Activated CD4-positive, alpha-beta T cell treated with anti-CD3 and anti-CD28 coated beads, Interleukin-2, amount 50 U/mL, for 4 hours (primary cell): ENCODE measurements around the gene AP2S1.
"Not testable (repeated sequence)": the region's sequence is repeated elsewhere in the genome, so short reads cannot be mapped to it uniquely, and the experiment has no call there.

Experiments used
- DNase-seq, 2 experiments: peaks; one replicate each; pipeline ENCODE4 v3.0.0-alpha.2; 2020

Gene AP2S1

DNA sequence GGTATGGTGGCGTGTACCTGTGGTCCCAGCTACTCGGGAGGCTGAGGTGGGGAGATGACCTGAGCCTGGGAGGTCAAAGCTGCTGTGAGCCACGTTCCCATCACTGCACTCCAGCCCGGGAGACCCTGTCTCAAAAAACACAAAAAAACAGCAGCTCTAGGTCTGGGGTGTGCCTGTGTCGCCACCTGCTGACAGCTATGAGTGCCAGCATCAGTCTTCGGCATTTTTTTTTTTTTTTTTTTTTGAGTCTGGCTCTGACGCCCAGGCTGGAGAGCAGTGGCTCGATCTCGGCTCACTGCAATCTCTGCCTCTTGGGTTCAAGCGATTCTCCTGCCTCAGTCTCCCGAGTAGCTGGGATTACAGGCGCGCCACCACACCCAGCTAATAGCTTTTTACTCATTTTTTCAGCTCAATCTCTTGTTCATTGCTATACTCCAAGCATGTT lies 10.1 kb downstream of the AP2S1 start:
- peak; percentile 42 to 49 for DNase-seq

DNA sequence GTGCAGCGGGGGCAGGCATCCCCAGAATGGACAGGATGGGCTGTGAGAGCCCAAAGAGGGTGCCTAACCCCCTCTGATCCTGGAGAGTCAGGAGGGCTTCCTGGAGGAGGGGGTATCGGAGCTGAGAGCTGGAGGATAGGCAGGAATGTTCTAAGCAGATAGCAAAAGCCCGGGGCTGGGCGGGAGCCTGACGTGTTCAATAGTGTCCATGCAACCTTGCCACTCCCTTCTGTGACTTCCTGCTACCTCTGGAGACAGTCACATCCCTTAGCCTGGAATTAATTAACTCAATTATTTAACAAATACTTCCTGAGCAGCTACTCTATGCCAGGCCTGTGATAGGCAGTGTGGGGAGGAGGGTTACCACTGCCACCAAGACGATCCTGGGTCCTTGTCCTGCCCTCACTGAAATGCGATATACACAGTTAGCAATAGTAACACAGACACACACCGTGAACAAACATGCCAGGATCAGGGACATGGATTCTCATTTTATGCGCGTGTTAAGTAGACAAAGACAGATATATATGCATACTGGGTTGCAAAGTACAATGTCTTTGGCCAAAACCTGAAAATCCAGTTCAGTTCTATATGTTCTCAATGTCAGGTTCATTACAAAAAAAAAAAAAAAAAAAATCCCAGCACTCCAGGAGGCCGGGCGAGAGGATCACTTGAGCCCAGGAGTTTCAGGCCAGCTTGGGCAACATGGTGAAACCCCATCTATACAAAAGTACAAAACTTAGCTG lies 10.7 kb downstream of the AP2S1 start:
- DNase-seq: no peak

DNA sequence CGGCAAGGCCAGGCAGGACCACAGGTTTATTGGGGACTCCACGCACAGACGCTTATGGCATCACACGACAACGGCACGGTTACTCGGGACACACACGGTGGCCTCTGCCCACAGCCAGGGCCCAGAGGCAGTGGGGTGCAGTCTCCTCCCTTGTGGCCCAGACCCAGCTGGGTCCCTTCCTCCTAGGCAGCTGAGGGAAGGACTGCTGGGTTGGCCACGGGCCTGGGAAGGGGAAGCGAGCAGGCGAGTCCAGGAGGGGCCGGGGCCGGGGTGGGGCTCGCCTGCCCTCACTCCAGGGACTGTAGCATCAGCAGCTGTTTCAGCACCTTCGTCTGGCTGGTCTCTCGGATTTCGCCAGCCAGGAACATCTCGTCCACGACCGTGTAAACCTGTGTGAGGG lies 12.5 kb downstream of the AP2S1 start:
- DNase-seq: no peak

DNA sequence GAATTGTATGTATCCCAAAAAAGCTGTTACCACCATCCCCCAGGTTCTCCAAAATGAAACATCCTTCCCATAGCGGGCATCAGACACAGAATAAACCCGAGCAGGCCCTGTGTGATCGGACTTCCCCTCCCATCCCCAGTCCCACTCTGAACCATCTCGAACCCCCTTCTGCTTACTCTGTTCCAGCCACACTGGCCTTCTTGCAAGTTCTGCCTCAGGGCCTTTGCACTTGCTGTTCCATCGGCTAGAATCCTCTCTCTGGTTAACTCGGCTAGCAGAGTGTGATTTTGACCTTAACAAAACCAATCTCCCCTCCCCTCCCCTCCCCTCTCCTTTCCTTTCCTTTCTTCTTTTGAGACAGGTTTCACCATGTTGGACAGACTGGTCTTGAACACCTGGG lies 15.7 kb downstream of the AP2S1 start:
- no peak for DNase-seq

DNA sequence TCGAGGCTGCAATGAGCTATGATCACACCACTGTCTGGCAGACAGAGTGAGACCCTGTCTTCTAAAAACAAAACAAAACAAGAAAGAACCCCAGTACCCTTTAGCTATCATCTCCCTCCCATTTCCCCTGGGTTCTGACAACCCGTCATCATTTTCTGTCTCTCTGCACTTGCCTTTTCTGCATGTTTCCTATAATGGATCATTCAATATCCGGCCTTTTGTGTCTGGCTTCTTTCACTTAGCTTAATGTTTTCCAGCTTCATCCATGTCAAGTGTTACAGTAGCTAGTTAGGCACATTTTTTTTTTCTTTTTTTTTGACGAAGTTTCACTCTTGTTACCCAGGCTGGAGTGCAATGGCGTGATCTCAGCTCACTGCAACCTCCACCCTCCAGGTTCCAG lies 16.5 kb downstream of the AP2S1 start:
- DNase-seq: no peak

DNA sequence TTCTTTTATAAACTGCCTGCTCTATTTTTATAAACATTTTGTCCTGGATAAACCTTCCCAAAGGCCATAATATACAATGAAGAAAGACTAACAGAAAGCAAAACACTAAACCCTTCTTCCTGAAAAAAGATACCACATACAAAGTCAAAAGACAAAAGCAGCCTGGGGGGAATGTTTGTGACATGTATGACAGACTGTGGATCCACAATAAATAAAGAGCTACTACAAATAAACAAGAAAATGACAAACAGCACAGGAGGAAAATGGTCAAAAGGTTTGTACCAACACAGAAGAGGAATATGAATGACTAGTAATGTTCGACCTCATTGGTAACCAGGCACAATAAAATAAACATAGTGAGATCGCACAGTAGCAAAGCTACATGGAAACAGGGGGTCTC lies 19.8 kb downstream of the AP2S1 start:
- DNase-seq: no peak

DNA sequence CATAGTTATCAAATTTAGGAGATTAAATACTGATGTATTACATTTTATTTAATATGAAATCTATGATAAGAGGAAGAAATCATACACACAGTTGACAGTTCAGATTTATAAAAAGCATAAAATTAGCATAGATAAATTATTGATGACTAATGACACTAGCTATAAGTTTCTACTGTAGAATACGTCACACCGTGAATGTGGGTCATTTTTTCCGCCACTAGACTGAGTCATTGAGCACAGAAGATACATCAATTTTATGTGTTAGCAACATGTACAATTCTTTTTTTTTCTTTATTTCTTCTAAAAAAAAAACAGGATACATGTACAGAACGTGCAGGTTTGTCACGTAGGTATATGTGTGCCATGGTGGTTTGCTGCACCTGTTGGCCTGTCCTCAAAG lies 22.2 kb downstream of the AP2S1 start:
- DNase-seq: peak; percentile 68

DNA sequence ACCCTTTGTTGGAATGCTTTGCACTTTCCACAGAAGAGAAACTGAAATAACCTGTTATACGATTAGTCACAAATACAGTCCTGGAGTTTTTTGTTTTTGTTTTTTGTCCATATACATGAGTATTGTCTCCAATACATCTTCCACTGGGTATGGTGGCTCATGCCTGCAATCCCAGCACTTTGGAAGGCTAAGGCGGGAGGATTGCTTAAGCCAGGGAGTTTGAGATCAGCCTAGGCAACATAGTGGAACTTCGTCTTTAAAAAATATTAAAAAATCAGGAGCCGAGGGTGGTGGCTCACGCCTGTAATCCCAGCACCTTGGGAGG lies 25.0 kb downstream of the AP2S1 start:
- DNase-seq: no peak

DNA sequence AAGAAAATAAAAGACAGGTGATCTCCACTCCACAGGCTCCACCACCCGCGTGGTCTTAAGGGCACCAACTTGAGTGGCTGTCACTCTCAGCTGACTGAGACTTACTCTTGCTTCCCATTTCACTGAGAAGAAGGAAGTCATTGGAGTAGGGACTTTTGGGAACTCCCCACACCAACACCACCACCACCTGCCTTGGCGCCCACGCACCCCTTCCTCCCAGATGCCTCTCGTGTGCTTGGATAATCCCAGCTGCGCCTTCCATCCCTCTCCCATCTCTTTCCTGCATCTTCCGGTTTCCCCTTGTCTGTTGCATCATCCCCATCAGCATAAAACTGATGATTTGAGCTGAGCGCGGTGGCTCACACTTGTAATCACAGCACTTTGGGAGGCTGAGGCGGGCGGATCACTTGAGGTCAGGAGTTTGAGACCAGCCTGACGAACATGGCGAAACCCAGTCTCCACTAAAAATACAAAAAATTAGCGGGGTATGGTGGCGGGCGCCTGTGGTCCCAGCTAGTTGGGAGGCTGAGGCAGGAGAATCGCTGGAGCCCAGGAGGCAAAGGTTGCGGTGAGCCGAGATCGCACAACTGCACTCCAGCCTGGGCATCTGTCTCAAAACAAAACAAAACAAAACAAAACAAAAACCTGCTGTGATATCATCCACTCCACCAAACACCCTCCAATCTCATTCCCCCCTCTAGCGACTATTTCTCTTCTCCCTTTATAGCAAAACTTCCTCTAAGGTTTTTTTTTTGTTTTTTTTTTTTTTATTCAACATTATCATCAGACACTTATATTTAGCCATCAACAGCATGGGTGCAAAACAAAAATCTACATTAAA lies 25.5 kb downstream of the AP2S1 start:
- no peak for DNase-seq

DNA sequence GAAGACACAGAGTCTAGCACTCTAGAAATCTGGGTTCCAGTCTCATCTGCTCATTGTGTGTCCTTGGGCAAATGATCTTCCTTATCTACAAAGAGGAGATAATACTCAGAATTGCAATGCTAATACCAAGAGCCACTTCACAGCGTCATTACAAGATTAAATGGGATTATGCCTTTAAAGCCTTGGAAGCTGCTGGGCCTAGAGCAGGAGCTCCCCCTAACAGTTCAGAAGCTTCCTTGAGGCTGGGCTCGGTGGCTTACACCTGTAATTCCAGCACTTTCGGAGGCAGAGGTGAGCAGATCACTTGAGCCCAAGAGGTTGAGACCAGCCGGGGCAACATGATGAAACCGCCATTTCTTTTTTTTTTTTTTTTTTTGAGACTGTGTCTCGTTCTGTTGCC lies 27.6 kb downstream of the AP2S1 start:
- no peak for DNase-seq

DNA sequence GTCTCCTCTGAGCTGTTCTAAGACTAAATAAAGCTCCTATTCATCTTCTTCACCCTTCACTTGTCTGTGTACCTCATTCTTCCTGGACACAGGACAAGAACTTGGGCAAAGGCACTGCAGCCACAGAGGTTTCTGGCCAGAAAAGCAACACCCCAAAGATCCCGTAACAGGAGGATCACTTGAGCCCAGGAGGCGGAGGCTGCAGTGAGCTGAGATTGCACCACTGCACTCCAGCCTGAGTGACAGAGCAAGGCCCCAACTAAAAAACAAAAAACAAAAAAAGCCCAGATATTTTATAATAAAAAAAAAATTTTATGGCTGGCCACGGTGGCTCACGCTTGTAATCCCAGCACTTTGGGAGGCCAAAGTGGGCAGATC lies 28.2 kb downstream of the AP2S1 start:
- not testable (repeated sequence) for DNase-seq

DNA sequence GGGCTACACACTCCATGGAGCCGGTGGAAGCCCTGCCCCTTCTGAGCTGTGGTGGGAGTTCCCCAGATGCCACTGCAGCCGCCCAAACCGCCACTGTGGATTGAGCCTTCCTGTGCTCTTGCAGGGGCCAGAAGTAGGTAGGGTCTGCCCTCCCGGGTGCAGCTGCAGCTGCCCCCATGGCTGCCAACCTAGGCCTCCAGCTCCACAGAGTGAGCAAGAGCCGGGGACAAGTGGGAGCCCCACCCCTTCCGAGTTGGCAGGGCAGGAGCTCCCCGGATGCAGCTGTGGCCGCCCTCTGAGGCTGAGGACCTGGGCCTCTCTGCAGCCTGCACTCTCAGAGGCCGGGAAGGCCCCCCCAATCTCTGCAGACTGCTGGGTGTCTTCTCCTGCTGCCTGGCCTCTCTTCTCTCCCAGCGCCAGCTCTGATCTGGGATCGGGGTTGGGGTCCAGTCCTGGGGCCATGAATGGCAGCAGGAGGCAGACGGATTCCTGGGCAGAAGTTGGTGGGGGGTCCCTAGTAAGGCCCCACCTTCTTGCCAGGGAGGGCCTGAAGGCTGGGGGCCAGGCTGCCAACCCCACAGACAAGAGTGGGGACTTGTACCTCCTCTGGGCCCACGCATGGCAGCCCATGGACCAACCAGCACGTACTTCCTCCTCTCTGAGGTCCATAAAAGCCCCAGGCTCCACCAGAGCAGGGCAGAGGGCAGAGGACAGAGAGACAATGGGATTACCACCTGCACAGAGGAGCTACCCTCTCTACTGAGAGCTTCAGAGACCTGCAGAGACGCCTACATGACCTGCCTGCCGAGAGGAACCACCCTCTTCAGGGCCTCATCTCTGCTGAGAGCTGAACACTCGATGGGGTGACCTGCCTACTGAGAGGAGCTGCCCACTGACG lies 28.9 kb downstream of the AP2S1 start:
- DNase-seq: peak; percentile 36 to 44

DNA sequence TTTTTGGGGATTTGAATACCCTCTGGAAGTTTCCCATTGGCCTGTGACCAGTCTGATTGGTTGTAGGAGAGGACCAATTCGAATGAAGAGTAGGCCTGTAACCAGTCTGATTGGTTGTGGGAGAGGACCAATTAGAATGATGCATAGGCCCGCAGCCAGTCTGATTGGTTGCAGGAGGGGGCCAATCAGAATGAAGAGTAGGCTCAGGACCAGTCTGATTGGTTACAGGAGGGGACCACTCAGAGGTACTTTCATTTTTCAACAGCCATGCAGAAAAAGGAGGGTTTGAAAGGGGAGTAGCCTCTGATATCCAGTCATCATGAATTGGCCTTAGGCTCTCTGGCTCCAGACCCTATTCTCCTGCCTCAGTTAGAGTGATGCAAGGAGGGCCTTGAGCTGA lies 31.8 kb downstream of the AP2S1 start:
- DNase-seq: no peak

DNA sequence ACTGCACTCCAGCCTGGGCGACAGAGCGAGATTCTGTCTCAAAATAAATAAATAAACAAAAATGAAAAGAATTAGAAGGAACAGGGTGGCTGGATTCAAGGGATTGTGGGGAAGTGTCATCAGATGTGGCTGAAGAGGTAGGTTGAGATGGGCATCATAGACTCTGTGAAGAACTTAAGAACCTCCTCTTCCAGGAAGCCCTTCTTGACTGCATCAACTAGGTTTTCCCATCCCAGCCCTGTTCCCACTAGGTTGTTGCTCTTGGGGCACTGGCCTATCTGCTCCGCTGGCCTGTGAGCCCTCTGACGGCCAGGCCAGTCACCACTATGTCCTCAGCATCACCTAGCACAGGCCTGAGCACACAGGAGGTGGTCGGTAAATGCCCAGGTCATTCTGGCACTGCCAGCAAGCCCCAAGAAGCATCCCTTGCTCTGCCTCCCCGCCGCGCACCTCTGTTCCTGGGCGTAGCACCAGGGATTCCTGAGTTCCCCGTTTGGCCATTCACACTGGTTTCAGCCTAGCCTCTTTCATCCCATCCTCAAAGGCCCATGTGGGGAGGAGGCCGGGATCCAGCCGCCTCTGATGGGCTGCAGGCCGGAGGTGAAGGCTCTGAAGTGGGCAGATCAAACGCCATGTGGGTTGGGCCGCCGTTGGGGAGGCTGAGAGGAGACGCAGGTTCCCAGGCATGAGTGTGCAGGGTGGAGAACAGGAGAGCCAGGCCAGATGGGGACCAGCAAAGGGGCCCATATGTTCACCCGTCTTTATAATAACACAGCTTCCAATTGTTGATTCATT lies 34.6 kb downstream of the AP2S1 start:
- DNase-seq: no peak

DNA sequence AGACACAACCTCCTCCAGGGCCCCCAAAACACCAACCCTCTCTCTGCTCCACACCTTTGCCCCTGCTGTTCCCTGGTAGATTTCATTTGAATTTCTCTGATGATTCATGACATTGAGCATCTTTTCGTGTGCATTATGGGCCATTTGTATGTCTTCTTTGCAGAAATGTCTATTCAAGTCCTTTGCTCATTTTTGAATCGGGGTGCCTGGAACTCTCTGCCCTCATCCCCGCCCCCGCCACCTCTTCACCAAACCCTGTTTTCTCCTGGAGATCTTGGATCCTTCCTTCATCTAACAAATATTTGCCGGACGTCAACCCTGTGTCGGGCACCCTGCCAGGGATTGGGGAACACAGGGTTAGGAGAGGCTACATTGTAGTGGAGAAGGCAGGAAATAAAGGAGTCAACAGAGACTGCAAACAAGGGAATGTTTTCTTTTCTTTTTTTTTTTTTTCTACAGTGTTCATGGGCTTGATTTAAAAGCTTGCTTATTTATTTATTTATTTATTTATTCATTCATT lies 36.7 kb downstream of the AP2S1 start:
- DNase-seq: no peak

DNA sequence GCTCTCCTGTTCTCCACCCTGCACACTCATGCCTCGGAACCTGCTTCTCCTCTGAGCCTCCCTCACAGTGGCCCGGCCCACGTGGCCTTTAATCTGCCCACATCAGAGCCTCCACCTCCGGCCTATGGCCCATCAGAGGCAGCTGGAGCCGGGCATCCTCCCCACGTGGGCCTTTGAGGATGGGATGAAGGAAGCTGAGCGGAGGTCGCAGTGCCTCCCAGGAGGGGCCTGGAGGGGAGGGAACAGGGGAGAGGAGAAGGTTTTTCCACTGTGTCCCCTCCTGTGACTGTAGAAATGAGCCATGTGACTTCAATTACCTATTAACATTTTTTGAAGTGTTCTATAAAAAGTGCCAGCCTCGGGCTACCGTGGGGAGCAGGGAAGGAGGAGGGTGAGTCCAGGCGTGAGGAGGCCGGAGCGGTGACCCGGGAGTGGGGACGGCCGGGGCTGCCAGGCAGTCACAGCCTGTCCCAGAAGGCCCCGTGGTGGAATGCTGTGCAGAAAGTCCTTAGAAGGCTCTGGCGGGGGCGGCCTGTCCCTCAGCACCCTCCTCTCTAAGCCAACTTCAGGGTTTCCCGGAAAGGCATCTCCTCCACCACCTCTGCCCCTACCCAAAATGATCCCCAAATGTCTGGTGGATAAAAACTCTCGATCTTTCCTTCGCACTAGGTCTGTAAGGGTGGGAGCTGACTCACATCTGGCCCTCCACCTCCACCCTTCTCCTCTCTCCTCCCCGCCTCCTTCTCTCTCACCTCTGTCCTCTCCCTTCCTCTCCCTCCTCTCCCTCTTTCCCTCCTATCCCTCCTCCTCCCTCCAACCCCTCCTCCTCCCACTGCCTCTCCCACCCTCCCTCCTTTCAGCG lies 37.4 kb downstream of the AP2S1 start:
- no peak for DNase-seq

DNA sequence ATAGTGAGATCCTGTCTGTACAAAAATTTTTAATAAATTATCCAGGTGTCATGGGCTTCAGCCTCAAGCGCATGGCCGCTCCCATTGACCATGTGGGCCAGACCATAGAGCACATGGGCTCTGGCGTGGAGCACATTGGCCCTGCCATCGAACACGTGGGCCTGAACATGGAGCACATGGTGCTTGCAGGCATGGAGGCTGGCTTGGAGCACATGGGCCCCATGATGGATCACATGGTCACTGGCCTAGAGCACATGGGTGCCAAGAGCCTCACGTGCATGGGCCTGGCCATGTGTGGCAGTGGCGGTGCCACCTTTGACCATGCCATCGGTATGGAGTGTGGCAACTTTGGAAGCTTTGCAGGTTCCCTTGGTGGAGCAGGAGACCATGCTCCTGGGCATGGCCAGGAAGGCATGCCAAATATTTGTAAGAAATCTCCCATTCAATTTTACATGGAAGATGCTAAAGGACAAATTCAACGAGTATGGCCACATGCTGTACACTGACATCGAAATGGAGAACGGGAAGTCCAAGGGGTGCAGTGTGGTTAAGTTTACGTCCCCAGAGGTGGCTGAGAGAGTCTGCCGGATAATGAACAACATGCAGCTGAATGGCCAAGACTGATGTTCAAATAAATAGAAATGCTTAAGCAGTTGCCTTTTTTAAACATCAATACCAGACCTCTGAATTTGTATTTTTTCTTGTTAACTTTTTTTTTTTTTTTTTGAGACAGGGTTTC lies 40.9 kb downstream of the AP2S1 start:
- no peak for DNase-seq

DNA sequence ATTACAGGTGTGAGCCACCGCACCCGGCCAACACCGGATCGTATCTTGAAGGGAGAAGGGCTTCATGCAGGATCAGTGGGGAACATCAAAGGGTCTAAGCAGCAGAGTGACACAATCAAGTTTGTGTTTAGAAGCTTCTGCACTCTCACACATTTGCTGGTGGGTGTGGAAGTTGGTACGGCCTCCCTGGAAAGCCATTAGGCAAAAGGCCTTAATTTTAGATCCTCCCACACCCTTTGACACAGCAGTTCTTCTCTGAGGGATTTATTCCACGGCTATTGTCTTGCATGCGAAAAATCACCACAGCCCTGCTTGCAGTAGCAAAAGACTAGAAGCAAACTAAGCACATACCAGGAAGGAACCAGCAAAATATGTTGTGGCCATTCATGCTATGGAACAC lies 44.0 kb downstream of the AP2S1 start:
- no peak for DNase-seq

DNA sequence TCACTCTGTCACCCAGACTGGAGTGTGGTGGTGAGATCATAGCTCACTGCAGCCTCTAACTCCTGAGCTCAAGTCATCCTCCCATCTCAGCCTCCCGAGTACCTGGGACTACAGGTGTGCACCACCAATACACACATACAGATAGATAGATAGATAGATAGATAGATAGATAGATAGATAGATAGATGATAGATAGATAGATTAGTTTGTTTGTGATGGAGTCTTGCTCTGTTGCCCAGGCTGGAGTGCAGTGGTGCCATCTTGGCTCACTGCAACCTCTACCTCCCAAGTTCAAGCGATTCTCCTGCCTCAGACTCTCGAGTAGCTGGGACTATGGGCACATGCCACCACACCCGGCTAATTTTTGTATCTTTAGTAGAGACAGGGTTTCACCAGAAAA lies 46.2 kb downstream of the AP2S1 start:
- DNase-seq: not testable (repeated sequence)

DNA sequence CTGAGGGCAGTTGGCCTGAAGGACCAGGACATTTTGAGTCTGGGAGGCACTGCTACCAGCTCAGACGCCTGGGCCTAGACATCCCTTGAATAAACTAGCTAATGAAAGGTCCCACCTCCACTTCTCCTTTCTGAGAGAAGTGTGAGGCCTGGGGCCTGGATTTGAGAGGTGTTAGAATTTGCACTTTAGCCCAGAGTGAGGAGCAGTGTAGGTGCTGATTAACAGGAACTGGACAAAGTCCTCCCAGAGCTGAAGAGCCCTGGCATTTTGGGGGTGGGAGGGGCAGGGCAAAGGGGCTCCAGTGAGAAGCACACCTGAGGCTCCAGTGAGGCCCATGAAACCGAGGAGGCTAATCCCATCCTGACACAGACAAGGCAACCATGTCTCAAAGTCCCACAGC lies 47.1 kb downstream of the AP2S1 start:
- DNase-seq: no peak

DNA sequence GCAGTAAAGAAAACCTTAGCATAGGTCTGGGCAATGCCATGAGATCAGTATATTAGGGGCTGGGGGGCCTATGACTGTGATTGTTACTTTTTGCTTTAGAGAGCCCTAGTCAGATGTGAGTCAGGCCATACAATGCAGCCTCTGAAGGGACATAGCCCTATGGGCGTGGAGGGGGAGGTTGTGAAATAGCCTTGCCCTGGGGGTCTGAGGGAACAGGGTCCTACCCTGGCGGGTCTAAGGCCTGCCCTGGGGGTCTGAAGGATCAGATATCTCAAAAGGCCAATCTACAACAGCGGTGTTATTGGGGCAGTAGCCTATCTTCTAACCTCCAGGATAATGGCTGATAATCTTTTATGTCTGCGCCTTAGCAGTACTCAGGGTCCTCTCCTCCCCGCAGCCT lies 48.5 kb downstream of the AP2S1 start:
- no peak for DNase-seq
